Measurements from ENCODE around the gene SPATA21.

The SPATA21 gene

GRCh38 chr1:16376971-16377370 is 60.3 kb downstream of the SPATA21 start:
- no peak for TF ChIP-seq CTCF (IDR thresholded peaks at IDR 0.05; ENCODE audit: insufficient read depth, low read length, poor library complexity, severe bottlenecking)
- no peak for TF ChIP-seq EZH2phosphoT487 (conservative IDR thresholded peaks at IDR 0.05; ENCODE audit: low read length)
- H3K4me3 ChIP-seq (ENCODE audit: insufficient read depth, low read length, poor library complexity, severe bottlenecking): no peak overlapping the region
- H2AFZ ChIP-seq (ENCODE audit: low read depth, low read length, severe bottlenecking): no peak overlapping the region
- no peaks in the 10 kb centered on the region for H3K36me3 ChIP-seq (ENCODE audit: low read length)
- H4K20me1 ChIP-seq (ENCODE audit: low read depth, low read length): peaks cover 24% of the 10 kb centered on the region
- no peaks in the 10 kb centered on the region for H3K27me3 ChIP-seq (ENCODE audit: low read length)
- no peak overlapping the region for H3K9ac ChIP-seq (ENCODE audit: low read length)
- H3K9me3 ChIP-seq (ENCODE audit: insufficient read depth, low read length): no peaks in the 10 kb centered on the region
- H3F3A ChIP-seq (ENCODE audit: insufficient read depth): peaks cover 3% of the 10 kb centered on the region; the same call in 1 of the 2 replicates
- H3K27ac ChIP-seq (ENCODE audit: low read depth, low read length): no peak overlapping the region
- H3K9me2 ChIP-seq (replicated peaks; ENCODE audit: insufficient read depth, low read length): no peaks in the 10 kb centered on the region
- no peak overlapping the region for H3K4me2 ChIP-seq (ENCODE audit: low read depth, low read length, poor library complexity, severe bottlenecking)
- H3K79me2 ChIP-seq (ENCODE audit: insufficient read depth, low read length): peaks cover 100% of the 10 kb centered on the region

GRCh38 chr1:16375521-16376340 is 61.5 kb downstream of the SPATA21 start:
- Histone ChIP-seq H3K4me3 (ENCODE audit: insufficient read depth, low read length, poor library complexity, severe bottlenecking) (no peak overlapping the region), H3K9ac (ENCODE audit: low read length) (no peak overlapping the region), H3K9me2 (replicated peaks; ENCODE audit: insufficient read depth, low read length) (no peaks in the 10 kb centered on the region), H3F3A (ENCODE audit: insufficient read depth) (peaks cover 3% of the 10 kb centered on the region; the same call in 1 of the 2 replicates), H4K20me1 (ENCODE audit: low read depth, low read length) (peaks cover 27% of the 10 kb centered on the region), H3K9me3 (ENCODE audit: insufficient read depth, low read length) (no peaks in the 10 kb centered on the region), H2AFZ (ENCODE audit: low read depth, low read length, severe bottlenecking) (no peak overlapping the region), H3K27ac (ENCODE audit: low read depth, low read length) (no peak overlapping the region), H3K4me2 (ENCODE audit: low read depth, low read length, poor library complexity, severe bottlenecking) (no peak overlapping the region), H3K79me2 (ENCODE audit: insufficient read depth, low read length) (peaks cover 100% of the 10 kb centered on the region), H3K27me3 (ENCODE audit: low read length) (no peaks in the 10 kb centered on the region), H3K36me3 (ENCODE audit: low read length) (no peaks in the 10 kb centered on the region)
- TF ChIP-seq EZH2phosphoT487 (conservative IDR thresholded peaks at IDR 0.05; ENCODE audit: low read length) (no peak), CTCF (IDR thresholded peaks at IDR 0.05; ENCODE audit: insufficient read depth, low read length, poor library complexity, severe bottlenecking) (no peak)

- Histone ChIP-seq H3K27ac (ENCODE audit: low read depth, low read length) (no peak overlapping the region), H3K4me3 (ENCODE audit: insufficient read depth, low read length, poor library complexity, severe bottlenecking) (no peak overlapping the region), H3K27me3 (ENCODE audit: low read length) (no peaks in the 10 kb centered on the region), H3K79me2 (ENCODE audit: insufficient read depth, low read length) (peaks cover 100% of the 10 kb centered on the region), H3K9me2 (replicated peaks; ENCODE audit: insufficient read depth, low read length) (no peaks in the 10 kb centered on the region), H3K9ac (ENCODE audit: low read length) (no peak overlapping the region), H3K36me3 (ENCODE audit: low read length) (no peaks in the 10 kb centered on the region), H3F3A (ENCODE audit: insufficient read depth) (peaks cover 3% of the 10 kb centered on the region; the same call in 1 of the 2 replicates), H2AFZ (ENCODE audit: low read depth, low read length, severe bottlenecking) (no peak overlapping the region), H3K9me3 (ENCODE audit: insufficient read depth, low read length) (no peaks in the 10 kb centered on the region), H4K20me1 (ENCODE audit: low read depth, low read length) (peaks cover 28% of the 10 kb centered on the region), H3K4me2 (ENCODE audit: low read depth, low read length, poor library complexity, severe bottlenecking) (no peak overlapping the region)
- no peak for TF ChIP-seq EZH2phosphoT487 (conservative IDR thresholded peaks at IDR 0.05; ENCODE audit: low read length)
- TF ChIP-seq CTCF (IDR thresholded peaks at IDR 0.05; ENCODE audit: insufficient read depth, low read length, poor library complexity, severe bottlenecking): no peak
Observed at GRCh38 chr1:16374266-16374665, 63.0 kb downstream of the SPATA21 start.
